HG03354 (cell line): Measurements from ENCODE around the gene LDHAL6B.

Experiments
- ATAC-seq: cut with Tn5 transposase; IDR thresholded peaks from one replicate; pipeline ENCODE4 v1.9.1; 2021; ENCODE audit warnings: mild to moderate bottlenecking; ENCODE audit not compliant: unreplicated experiment, poor library complexity, severe bottlenecking

Gene LDHAL6B

GRCh38 chr15:59242649-59243048 lies 36.0 kb downstream of the LDHAL6B start:
- ATAC-seq, result no peak

GRCh38 chr15:59243622-59244021 lies 37.0 kb downstream of the LDHAL6B start:
- no peak for ATAC-seq

- ATAC-seq, result peak; percentile 96
Observed at GRCh38 chr15:59244337-59244736, 37.7 kb downstream of the LDHAL6B start.

- no peak for ATAC-seq
Observed at GRCh38 chr15:59245559-59245958, 38.9 kb downstream of the LDHAL6B start.

GRCh38 chr15:59247364-59247763 lies 40.7 kb downstream of the LDHAL6B start:
- peak; percentile 31 for ATAC-seq

- ATAC-seq, result no peak
Observed at GRCh38 chr15:59249816-59250215, 43.2 kb downstream of the LDHAL6B start.

GRCh38 chr15:59250249-59250648 lies 43.6 kb downstream of the LDHAL6B start:
- ATAC-seq, result no peak

GRCh38 chr15:59251001-59251845 lies 44.6 kb downstream of the LDHAL6B start:
- ATAC-seq, result peak; percentile 57

- ATAC-seq, result no peak
Observed at GRCh38 chr15:59252137-59252536, 45.5 kb downstream of the LDHAL6B start.

- no peak for ATAC-seq
Observed at GRCh38 chr15:59255680-59256336, 49.2 kb downstream of the LDHAL6B start.

GRCh38 chr15:59256482-59256881 lies 49.8 kb downstream of the LDHAL6B start:
- no peak for ATAC-seq

GRCh38 chr15:59257140-59257539 lies 50.5 kb downstream of the LDHAL6B start:
- no peak for ATAC-seq
